ENCODE measurements around the gene VPS51. TPM values are rescaled to one million over a fixed set of nuclear protein-coding genes. Genes with fewer than 3 reads are reported as not detected.

The VPS51 gene
- total RNA-seq, 1 experiment from 2014 or later, result 89.5 TPM

GRCh38 chr11:65107751-65108468 is 11.9 kb downstream of the VPS51 start:
- POLR2A ChIA-PET, result no interaction called here
- no peaks in the 10 kb centered on the region for H3K36me3 ChIP-seq (ENCODE audit: control insufficient read depth in 1 of 2, insufficient read depth in 2 of 2, low read length in 2 of 2)

More at GRCh38 chr11:65107751-65108468, 11.9 kb downstream of the VPS51 start:
- no peaks in the 10 kb centered on the region for H3K27me3 ChIP-seq (ENCODE audit: insufficient read depth, low read length)
- no TSS peak for BruUV-seq (replicated peaks)
- intact Hi-C loops (cut with micrococcal nuclease), result no loop called here
- ChIA-PET RAD21 (ENCODE audit: low non-redundant PET in 1 of 2, low total read pairs in 2 of 2, uncharacterized antibody in 2 of 2, unreplicated experiment in 2 of 2) (no interaction called here), CTCF (interaction anchor here (1.0 to 1.3 kb wide), 2 partner anchors 11 to 14 kb away, joined by 3 read pairs; partner anchors contain the start of genes FAU and MRPL49)
- H3K27ac ChIP-seq (ENCODE audit: low read depth, low read length), result no peak overlapping the region
- no peaks in the 10 kb centered on the region for H3K9me2 ChIP-seq (ENCODE audit: insufficient read depth)
- peaks cover 12% of the 10 kb centered on the region; the same call in 1 of the 2 replicates for H3K79me2 ChIP-seq (ENCODE audit: insufficient read depth, low read length)
- DNase-seq (ENCODE audit: low read depth, low spot score) (no peak), ATAC-seq (no peak)
- no peak overlapping the region for H3K4me3 ChIP-seq (replicated peaks in 1 of 2; ENCODE audit: low read depth in 1 of 2, low read length in 2 of 2)
- H2AFZ ChIP-seq (ENCODE audit: low read depth, low read length, poor library complexity, severe bottlenecking), result no peak overlapping the region
- H3K4me2 ChIP-seq (ENCODE audit: low read length), result no peak overlapping the region
- no peak for TF ChIP-seq RAD21 (IDR thresholded peaks at IDR 0.05; ENCODE audit: low read depth)
- no peak for TF ChIP-seq POLR2A (IDR thresholded peaks at IDR 0.05; ENCODE audit: borderline replicate concordance, extremely low read depth, insufficient read depth, insufficient read length)
- TF ChIP-seq ELF1 (IDR thresholded peaks at IDR 0.05; ENCODE audit: borderline replicate concordance, low read depth), result no peak
- no peak for TF ChIP-seq CBX3 (IDR thresholded peaks at IDR 0.05; ENCODE audit: low read depth)
- no peak for TF ChIP-seq FOSL1 (IDR thresholded peaks at IDR 0.05; ENCODE audit: low read depth)
- no peak for TF ChIP-seq EGR1 (IDR thresholded peaks at IDR 0.05; ENCODE audit: low read depth)
- no peak for TF ChIP-seq CEBPB (IDR thresholded peaks at IDR 0.05; ENCODE audit: low read depth)
- TF ChIP-seq ZFX (IDR thresholded peaks at IDR 0.05), result no peak
- no peak for TF ChIP-seq ZNF274 (IDR thresholded peaks at IDR 0.05; ENCODE audit: low read depth, low read length)
- no peak for TF ChIP-seq EZH2 (IDR thresholded peaks at IDR 0.05)
- TF ChIP-seq SIN3A (IDR thresholded peaks at IDR 0.05; ENCODE audit: low read depth), result no peak
- TF ChIP-seq, protein P1, sequence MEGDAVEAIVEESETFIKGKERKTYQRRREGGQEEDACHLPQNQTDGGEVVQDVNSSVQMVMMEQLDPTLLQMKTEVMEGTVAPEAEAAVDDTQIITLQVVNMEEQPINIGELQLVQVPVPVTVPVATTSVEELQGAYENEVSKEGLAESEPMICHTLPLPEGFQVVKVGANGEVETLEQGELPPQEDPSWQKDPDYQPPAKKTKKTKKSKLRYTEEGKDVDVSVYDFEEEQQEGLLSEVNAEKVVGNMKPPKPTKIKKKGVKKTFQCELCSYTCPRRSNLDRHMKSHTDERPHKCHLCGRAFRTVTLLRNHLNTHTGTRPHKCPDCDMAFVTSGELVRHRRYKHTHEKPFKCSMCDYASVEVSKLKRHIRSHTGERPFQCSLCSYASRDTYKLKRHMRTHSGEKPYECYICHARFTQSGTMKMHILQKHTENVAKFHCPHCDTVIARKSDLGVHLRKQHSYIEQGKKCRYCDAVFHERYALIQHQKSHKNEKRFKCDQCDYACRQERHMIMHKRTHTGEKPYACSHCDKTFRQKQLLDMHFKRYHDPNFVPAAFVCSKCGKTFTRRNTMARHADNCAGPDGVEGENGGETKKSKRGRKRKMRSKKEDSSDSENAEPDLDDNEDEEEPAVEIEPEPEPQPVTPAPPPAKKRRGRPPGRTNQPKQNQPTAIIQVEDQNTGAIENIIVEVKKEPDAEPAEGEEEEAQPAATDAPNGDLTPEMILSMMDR (IDR thresholded peaks at IDR 0.05 in 2 of 3, conservative IDR thresholded peaks at IDR 0.05 in 1 of 3; ENCODE audit: borderline replicate concordance in 1 of 3, insufficient read depth in 1 of 3, low read depth in 2 of 3, low read length in 2 of 3), result no peak
- no peak for TF ChIP-seq SP1 (IDR thresholded peaks at IDR 0.05; ENCODE audit: low read depth)
- TF ChIP-seq YY1 (IDR thresholded peaks at IDR 0.05; ENCODE audit: extremely low read depth, insufficient replicate concordance, low read depth, low read length), result no peak
- TF ChIP-seq, protein P2, sequence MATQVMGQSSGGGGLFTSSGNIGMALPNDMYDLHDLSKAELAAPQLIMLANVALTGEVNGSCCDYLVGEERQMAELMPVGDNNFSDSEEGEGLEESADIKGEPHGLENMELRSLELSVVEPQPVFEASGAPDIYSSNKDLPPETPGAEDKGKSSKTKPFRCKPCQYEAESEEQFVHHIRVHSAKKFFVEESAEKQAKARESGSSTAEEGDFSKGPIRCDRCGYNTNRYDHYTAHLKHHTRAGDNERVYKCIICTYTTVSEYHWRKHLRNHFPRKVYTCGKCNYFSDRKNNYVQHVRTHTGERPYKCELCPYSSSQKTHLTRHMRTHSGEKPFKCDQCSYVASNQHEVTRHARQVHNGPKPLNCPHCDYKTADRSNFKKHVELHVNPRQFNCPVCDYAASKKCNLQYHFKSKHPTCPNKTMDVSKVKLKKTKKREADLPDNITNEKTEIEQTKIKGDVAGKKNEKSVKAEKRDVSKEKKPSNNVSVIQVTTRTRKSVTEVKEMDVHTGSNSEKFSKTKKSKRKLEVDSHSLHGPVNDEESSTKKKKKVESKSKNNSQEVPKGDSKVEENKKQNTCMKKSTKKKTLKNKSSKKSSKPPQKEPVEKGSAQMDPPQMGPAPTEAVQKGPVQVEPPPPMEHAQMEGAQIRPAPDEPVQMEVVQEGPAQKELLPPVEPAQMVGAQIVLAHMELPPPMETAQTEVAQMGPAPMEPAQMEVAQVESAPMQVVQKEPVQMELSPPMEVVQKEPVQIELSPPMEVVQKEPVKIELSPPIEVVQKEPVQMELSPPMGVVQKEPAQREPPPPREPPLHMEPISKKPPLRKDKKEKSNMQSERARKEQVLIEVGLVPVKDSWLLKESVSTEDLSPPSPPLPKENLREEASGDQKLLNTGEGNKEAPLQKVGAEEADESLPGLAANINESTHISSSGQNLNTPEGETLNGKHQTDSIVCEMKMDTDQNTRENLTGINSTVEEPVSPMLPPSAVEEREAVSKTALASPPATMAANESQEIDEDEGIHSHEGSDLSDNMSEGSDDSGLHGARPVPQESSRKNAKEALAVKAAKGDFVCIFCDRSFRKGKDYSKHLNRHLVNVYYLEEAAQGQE (IDR thresholded peaks at IDR 0.05; ENCODE audit: low read depth), result no peak
- TF ChIP-seq, protein P3, sequence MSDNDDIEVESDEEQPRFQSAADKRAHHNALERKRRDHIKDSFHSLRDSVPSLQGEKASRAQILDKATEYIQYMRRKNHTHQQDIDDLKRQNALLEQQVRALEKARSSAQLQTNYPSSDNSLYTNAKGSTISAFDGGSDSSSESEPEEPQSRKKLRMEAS (IDR thresholded peaks at IDR 0.05), result no peak
- TF ChIP-seq, protein P4, sequence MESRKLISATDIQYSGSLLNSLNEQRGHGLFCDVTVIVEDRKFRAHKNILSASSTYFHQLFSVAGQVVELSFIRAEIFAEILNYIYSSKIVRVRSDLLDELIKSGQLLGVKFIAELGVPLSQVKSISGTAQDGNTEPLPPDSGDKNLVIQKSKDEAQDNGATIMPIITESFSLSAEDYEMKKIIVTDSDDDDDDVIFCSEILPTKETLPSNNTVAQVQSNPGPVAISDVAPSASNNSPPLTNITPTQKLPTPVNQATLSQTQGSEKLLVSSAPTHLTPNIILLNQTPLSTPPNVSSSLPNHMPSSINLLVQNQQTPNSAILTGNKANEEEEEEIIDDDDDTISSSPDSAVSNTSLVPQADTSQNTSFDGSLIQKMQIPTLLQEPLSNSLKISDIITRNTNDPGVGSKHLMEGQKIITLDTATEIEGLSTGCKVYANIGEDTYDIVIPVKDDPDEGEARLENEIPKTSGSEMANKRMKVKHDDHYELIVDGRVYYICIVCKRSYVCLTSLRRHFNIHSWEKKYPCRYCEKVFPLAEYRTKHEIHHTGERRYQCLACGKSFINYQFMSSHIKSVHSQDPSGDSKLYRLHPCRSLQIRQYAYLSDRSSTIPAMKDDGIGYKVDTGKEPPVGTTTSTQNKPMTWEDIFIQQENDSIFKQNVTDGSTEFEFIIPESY (IDR thresholded peaks at IDR 0.05; ENCODE audit: extremely low read depth, insufficient replicate concordance, low read length), result no peak
- no peaks in the 10 kb centered on the region for H4K20me1 ChIP-seq (ENCODE audit: insufficient read depth)
- H3K9me3 ChIP-seq (ENCODE audit: control insufficient read depth in 1 of 2, insufficient read depth in 1 of 2, low read depth in 1 of 2, low read length in 2 of 2), result no peaks in the 10 kb centered on the region
- no peak overlapping the region for H3K9ac ChIP-seq (ENCODE audit: low read length)
- H3K4me1 ChIP-seq (ENCODE audit: control insufficient read depth in 1 of 2, insufficient read depth in 2 of 2, low read length in 2 of 2), result peaks cover 11 to 24% of the 10 kb centered on the region in 2 experiments

Data from HCT116 (cell line).